NCI-H748 (cell line): ENCODE measurements around the gene HSD11B1.
A peak's percentile ranks its signal among the peaks of the same experiment; 100 is the strongest.
"Not testable (repeated sequence)": the region's sequence is repeated elsewhere in the genome, so short reads cannot be mapped to it uniquely, and the experiment has no call there.

Experiments
- DNase-seq: peaks from one replicate; lab custom pipeline; 2025; ENCODE audit not compliant: unreplicated experiment; lab: John Stamatoyannopoulos, UW

HSD11B1 gene

DNA sequence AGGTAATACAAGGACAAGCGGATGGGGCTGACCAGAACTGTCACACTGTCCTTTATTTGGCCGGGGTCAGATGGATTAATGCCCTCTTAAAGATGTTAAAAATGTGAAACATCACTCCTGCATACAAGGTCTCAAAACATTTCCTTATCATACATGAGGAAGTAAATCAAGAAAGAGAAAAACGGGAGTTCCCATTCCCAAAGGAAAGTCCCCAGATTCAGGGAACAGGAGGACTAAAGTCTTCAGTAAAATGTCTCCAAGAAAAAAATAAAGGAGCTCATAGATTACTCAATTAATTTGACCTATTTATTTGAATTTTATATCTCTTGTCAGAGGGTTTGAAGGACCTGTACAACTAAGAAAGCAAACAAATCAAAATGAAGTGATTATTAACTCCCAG, 13.4 kb upstream of the HSD11B1 start:
- no peak for DNase-seq

DNA sequence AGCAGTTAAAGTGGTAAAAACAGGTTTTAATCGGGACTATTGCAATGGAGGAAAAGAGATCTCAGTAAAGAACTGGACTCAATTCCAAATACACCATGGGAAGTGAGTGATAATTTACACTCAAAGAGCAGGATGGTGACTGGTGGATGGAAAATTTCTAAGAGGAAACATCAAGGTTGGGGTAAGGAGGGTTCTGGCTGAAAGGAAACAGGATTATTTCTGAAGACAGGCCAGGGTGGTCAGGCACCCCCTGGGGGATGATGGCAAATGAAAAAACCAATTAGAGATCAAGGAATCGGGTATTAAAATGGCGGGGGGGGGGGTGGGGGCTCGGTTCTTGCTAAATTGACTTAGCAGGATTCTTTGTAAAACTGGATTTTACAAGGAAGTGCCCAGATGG, 12.3 kb upstream of the HSD11B1 start:
- no peak for DNase-seq

DNA sequence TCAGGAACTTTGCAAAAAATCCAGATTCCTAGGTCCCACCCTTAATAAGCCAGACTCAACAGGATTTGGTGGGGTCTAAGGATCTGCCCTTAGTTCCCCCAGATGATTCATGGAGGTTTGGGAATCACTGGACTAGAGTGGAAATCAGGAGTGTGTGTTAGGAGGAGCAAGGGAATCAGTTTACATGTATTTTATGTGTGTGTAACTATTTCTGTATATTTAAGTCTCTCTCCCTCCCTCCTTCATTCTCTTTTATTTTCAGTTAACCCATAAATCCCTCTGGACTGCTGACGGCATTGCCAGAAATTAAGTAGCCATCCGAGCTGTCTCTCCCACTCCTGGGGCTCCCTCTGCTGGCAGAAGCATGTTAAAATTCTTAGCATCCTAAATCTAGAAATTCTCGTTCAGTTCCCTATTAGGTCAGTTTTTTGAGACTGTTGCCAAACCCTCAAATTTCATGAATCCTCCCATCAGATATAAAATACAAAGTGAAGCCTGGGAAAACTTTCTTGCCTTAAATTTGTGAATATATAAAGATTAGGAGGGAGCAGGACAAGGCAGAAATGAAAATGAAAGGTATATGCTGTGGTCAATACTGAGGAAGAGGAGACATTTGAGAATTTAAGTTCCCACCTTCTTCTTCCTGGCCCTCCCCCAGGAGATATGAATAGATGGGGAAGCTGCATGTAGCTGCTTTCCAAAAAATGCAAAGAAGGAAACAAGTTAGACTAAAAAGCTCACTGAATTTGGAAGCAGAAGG, 11.7 kb upstream of the HSD11B1 start:
- DNase-seq, result peak; percentile 77

DNA sequence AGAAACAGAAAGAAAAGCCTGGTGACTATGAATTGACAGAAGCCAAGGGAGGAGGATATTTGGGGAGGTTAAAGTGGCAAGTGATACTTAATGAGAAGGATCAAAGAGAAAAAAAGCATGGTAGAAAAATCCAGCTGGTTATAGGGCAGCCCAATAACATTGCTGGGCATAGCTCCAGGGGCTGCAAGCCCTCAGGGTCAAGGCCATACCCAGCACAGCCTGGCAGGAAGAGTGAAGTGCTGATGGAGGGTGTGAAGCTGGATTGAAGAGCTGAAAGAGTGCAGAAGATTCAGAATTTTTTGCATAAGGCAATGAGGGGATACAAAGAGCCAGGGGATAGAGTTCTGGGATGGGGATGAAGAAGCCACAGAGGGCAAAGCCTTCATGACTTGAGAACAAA, 8.0 kb upstream of the HSD11B1 start:
- DNase-seq, result no peak

DNA sequence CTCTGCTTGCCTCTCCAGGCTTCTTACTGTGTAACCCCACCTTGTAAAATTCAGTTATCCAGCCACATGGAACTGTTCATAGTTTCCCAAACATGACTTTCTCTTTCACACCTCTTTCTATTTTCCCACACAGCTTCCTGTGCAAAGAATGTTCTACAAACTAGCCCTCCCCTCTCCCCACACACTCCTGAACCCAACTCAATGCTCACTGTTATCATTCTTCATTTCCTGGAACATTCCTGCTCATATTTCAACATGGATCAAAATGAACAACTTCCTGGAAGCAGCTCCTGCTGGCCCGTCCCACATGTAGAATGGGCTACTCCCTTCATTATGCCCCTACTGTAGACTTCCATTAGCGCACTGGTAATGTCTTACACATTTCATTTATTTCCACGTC, 7.5 kb upstream of the HSD11B1 start:
- DNase-seq, result no peak

DNA sequence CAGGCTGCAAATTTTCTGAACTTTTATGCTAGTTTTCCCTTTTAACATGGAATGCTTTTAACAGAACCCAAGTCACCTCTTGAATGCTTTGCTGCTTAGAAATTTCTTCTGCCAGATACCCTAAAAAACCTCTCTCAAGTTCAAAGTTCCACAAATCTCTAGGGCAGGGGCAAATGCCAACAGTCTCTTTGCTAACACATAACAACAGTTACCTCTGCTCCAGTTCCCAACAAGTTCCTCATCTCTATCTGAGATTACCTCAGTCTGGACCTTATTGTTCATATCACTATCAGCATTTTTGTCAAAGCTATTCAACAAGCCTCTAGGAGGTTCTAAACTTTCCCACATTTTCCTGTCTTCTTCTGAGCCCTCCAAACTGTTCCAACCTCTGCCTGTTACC, 4.0 kb upstream of the HSD11B1 start:
- not testable (repeated sequence) for DNase-seq

DNA sequence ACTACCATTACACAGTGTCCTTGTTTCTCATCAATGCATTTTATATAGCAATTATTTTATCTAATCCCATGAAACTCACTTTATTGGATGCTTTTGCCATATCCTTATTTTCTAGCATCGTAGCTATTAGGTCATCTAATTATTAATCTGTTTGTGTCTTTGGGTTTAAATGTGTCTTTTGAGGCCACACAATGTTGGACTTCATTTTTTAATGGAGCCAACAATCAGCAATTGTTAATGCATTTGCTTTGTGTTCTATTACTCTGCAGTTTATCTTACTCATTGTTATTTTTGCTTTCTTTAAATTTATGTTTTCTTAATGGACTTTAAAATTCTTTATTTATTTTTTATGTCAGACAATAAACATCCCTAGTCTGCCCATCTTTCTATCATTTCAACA, 1.8 kb upstream of the HSD11B1 start:
- DNase-seq, result no peak

DNA sequence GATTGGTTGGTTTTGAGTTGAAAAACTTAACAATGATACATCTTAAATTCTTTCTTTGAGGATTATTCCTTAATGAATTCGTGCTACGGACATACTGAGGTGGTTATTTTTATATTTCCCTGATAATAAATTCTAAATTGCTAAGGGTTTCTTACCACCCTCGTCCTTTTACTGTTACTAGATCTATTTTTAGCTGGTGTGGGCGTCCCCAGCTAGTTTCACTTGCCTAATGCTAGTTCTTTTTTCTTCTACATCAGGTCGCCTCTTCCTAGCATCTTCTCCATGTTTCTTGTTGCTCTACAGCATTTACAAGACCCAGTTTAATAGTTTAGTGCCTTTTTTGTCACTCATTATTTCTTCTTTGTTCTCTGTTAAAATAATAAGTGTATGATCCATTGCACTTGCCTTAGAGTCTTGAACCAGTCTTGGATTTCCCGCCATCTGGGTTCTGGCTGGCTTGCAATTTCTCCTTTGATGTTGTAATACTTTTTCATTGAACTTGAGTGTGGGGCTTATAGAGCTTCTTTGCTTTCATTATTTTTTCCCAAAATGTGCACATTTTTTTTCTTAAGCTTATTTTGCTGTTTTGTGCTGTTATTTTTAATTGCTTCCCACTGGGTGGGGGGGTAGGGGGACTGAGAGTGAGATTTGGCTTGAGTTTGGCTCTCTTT, 677 bp upstream of the HSD11B1 start:
- DNase-seq, result no peak

DNA sequence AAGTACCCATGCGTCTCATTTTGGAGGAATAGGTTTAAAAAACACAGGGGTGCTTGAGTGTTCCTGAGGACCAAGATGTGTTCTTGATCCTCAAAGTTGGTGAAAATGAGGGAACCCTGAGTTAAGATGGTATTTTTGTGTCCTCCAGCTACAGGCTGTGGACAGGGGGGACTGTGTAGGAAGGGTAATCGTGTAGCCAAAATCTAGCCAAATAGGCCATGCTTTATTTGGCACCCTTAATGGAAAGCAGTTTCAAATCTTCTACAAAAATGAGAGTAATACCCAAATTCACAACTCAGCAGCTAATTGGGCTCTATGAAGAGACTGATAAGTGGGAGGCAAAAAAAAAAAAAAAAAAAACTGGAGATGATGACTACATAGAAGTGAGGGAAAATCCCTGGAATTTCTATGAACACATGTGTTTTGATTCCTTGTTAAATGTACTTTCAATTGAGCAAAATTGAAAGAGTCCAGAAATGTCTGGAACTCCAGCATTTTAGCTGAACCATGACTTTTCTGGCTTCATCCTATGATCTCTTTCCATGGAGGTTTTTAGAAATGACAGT, 470 bp downstream of the HSD11B1 start:
- no peak for DNase-seq

DNA sequence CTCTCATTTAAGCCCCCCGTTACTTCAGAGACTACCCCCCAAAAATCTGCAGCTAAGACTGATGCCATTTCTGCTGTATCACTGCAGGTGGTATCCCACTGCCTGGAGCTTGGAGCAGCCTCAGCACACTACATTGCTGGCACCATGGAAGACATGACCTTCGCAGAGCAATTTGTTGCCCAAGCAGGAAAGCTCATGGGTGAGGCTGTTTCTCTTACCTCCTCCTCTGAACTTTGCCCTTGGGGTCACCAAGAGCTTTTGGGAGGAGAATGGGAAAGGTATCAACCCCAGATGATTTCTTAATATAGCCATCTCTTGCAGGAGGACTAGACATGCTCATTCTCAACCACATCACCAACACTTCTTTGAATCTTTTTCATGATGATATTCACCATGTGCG, 2.0 kb downstream of the HSD11B1 start:
- no peak for DNase-seq

DNA sequence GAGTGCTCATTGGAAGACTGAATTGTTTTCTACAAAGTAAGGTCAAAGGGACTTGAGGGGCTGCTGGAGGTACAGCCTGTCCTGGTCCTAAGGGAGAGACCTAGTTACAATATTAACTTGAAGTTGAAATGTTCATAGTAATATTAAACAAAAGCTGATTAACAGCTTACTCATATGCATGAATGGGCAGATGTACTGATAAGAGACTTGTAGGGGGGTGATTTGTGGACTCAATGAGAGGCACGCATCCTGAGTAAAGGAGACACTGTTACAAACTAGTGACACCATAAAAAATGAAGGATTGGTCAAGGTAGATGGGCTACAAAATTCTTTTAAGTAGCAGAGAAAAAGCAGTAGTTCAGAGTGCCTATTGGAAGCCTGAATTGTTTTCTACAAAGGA, 2.7 kb downstream of the HSD11B1 start:
- DNase-seq, result no peak

DNA sequence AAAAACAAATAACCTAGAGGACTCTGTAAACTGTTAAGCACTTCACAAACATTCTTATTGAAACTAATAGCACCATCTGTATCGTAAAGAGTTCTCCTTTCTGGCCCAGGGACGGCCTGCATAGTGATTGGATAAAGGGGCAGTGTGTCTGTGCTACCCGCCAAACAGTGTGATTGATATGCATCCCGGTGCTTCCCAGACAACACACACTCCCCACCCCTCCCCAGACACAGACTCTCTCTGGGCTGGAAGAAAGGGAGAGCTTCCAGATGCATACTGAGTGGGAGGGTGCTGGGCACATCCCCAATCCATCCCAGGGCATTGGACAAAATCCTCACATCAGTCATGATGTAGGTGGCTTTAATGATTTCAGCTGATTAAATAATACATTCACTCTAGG, 3.7 kb downstream of the HSD11B1 start:
- DNase-seq, result no peak

DNA sequence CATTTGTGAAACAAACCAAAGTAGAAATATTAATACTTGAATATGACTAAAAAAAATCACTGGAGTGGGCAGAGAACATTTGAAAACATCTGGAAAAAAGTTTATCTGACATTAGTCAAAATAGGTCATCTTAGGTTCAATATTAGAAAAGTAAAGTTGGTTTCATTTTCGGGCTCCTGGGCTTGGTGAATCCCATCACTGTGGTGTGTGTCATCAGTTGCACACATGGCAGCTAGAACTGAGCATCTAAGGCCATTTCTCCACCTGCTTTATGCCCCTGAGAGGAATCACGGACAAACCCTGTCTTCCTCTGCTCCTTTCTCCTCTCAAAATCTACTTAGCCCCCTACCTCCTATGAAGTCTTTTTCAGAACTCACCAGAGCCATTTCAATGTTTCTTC, 5.4 kb downstream of the HSD11B1 start:
- DNase-seq, result no peak

DNA sequence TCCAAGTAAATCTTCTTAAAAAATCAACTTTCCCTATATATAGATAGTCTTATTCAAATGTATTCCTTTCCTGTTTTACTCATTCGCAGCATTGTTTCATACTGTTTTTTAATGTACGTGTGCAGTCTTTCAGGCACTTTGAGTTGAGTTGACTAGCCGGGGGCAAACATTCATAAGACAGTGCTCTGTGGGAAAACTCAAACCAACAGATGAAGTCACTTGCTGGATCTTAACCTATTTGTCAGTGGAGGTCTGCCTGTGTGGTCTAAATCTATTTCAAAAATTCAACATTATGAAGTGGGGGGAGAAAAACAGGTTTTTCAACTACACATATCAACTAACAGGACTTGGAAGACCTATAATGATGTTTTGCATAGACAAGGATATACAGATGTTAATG, 6.2 kb downstream of the HSD11B1 start:
- no peak for DNase-seq

DNA sequence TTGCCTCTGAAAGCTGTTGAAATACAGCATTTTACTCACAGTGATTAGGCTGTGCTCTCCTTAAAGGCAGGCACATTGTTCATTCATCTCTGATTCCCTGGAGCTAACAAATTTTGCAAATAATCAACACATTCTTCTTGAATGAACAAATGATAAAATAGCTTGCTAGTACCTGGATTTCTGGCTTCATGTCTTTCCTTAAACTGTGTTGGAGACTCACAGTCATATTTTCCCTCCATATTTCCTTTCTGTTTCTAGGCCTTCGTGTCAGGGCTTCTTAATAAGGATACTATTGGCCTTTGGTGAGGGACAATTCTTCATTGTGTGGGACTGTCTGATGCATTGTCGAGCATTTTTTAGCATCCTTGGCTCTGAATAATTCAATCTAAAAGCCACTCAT, 9.7 kb downstream of the HSD11B1 start:
- no peak for DNase-seq

DNA sequence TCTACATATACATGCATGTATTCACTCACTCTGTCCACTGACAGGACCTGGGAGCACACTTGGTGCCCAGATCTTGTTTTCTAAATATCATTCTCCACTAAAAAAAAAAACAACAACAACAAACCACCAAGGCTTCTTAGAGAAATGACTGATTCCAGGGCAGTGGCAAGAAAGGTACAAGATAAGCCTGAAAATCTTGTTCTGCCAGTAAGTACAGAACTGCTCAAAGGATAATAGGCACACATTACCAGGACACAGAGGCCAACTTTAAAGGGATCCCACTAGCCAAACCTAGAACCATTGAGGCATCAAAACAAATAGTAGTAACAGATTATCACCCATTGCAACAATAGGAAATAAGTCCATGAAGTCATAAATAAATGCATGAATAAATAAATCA, 10.7 kb downstream of the HSD11B1 start:
- no peak for DNase-seq

DNA sequence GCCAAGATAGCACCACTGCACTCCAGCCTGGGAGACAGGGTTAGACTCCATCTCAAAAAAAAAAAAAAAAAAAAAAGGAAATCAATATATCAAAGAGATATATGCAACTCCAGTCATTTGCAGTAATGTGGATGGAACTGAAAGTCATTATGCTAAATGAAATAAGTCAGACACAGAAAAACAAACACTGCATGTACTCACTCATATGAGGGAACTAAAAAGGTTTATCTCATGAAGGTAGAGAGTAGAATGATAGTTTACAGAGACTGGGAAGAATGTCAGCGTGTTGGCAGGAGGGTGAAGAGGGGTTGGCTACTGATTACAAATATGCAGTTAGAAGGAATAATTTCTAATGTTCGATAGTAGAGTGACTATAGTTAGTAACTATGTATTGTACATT, 13.2 kb downstream of the HSD11B1 start:
- DNase-seq, result no peak

DNA sequence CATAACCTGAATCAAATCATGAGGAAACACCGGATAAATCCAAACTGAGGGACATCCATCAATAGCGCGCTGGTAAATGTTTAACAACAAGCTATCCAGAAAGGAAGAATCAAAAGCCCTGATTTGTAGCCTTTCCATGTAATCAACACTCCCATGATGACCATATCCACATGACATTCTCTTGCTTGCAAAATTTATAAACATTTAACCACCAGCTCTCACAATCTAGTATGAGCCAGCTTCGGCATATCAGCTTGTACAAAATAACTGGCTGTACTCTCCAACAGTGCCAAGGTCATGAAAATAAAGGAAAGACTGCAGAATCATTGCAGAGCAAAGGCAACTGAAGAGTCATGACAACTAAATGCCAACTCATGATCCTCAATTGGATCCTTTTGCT, 15.7 kb downstream of the HSD11B1 start:
- DNase-seq, result no peak

DNA sequence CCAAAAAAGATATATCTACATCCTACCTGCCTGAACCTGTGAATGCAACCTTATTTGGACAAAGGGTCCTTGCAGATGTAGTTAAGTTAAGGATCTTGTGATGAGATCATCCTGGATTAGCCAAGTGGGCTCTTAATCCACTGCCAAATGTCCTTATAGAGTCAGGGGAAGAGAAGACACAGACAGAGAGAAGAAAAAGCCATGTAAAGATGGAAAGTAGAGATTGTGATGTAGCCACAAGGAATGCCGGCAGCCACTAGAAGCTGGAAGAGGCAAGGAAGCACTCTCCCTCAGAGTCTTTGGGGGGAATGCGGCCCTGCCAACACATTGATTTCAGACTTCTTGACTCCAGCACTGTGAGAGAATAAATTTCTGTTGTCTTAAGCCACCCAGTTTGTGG, 16.2 kb downstream of the HSD11B1 start:
- DNase-seq, result no peak

DNA sequence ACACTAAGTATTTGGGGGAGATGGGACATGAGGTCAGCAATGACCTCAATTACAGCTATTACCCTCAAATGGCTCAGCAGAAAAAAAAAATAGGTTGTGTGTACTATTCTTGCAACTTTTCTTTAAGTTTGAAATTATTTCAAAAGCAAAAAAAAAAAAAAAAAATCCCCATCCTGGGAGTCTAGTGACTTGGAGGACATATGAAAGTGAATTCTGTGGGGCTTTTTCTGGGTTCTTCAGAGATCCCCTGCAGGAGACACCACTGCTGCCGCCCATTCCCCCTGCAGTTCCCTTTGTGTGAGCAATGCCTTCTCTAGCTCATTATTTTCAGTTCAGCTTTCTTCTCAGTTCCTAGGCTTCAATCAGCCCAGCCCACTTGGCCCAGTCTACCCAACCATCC, 16.7 kb downstream of the HSD11B1 start:
- DNase-seq, result no peak

DNA sequence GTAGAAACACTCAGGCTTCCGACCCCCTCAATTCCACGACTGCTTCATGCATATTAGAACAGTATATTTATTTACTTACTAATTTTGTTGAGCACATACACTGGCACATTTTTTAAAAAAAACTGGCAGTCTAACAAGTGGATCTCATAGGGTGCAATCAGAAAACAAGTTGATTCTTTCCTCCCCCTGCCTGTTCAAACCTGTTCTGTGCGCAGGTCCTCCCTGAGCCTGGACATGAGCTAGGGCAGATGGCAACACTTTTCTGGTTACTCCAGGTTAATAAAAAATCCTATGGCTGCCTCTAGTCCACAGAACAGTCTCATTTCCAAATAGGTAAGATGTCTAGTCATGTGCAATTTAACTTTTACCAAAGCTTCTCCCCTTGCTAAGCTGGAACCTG, 18.6 kb downstream of the HSD11B1 start:
- DNase-seq, result no peak
